Hematopoietic multipotent progenitor cell (in vitro differentiated cells): ENCODE results near the gene CREB3L1. TPM values are rescaled to one million over a fixed set of nuclear protein-coding genes. Genes with fewer than 3 reads are reported as not detected.
A peak's percentile ranks its signal among the peaks of the same experiment; 100 is the strongest.

Experiments used
- DNase-seq, 3 donors: peaks; one replicate each; pipeline ENCODE4 v3.0.0-alpha.2; 2011 to 2015; ENCODE audit warnings: low read depth in 2 of 3, low spot score in 2 of 3
- total RNA-seq: library from RNA; depleted of rRNA; stranded (reverse); fragments of >200 nt; gene quantifications from one replicate; pipeline ENCODE4 v1.2.3, GENCODE V29; 2012

Gene CREB3L1
- total RNA-seq, 1 donor, result under 0.01 TPM

DNA sequence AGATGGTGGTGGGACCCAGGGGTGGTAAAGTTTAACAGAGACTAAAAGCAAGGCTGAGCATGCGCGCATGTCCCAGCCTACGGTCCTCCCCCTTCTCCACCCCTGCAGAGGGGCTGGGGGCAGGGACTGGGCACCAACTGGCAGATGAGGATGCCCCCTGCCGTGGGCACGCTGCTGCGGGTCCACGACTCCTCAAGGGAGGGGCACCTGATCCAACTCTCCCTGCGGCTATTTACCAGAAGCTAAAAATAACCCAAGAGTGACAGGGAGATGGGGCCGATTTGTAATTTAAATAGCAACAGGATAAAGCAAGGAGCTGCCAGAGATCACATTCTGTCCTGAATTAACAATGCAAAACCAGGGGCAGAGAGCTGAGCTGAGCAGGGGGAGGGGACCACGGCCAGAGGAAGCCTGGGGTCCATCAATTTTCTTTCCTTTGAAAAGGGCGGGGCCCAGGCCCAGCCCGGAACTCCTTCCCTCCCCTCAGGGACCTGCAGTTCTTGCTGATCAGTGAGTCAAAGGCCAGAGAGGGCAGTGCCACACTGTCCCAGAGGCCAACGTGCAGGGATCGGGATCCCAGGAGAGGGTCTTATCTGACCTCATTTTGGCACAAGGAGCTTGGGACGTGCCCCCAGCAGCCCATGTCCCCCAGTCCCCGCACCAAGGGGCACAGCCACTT is 61.7 kb downstream of the CREB3L1 start:
- no peak for DNase-seq

GRCh38 chr11:46339816-46340215 is 62.4 kb downstream of the CREB3L1 start:
- no peak for DNase-seq

GRCh38 chr11:46341454-46341853 is 64.0 kb downstream of the CREB3L1 start:
- DNase-seq, result no peak

GRCh38 chr11:46342239-46342638 is 64.8 kb downstream of the CREB3L1 start:
- peak in 1 of 3 donors; percentile 52 for DNase-seq

- DNase-seq, result no peak
Observed at GRCh38 chr11:46343520-46343919, 66.1 kb downstream of the CREB3L1 start.

DNA sequence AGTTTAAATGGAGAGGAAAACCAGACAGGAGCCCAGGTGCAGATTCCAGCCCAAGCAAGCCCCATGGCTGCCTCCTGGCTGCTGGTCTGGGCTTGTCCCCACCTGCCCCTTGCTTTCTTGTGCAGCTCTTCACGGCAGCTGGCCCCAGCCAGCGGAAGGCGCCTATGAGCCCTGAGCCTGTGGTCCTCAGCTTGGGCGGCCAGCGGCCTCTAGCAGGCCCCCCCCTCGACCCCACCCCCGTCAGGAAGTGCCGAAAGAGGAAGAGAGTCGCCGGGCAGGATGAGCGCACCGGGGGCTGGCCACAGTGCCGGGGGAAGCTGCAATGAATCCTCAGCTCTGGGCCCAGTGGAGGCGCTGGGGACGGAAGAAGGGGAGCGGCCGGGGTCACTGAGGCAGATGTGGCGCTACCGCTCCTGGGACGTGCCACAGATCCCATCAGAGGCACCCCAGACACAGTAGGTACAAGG is 67.7 kb downstream of the CREB3L1 start:
- DNase-seq, result peak in 2 of 3 donors; percentile 62 to 67

- DNase-seq, result no peak
Observed at GRCh38 chr11:46345881-46346484, 68.5 kb downstream of the CREB3L1 start.

DNA sequence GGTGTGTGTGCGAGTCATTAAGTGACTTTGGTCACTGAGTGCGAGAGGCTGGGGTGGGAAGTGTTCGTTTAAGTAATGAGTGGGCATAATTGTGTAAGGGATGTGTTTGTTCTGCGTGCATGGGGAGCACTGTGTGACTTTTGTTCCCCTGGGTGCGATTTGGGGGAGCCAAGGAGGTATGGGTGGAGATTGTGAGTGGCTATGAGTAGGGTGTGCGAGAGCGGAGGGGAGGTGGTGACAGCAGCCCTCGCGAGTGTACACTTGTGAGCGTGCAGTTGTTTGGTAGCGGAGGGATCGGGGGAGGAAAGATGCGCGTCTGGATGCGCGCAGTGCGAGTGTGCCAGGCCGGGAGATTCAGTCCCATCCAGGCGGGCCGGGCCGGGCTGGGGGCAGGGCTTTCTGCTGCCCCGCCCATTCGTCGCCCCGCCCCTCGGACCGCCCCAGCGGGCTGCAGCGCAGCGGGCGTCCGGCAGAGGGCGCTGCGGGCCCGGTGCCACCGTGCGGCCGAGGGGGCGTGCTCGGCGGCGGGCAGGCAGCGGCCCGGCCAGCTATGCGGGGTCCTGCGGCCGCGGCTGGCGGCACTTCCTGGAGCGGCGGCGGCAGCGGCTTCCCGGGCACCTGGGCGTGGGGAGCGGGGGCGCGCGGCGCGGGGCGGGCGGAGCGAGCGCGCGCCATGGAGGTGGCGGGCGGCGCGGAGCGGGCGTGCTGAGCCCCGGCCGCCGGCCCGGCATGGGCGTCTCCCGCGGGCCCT is 69.6 kb downstream of the CREB3L1 start, which contains the start of gene DGKZ:
Gene DGKZ (plus strand): TSS at position 578 of the 751 bp plus-strand sequence. CDS start 197 bp downstream, outside the sequence.
- DNase-seq, result peak; percentile 87 to 94 (median 88)

GRCh38 chr11:46347637-46348311 is 70.3 kb downstream of the CREB3L1 start:
- DNase-seq, result no peak

GRCh38 chr11:46348566-46349401 is 71.3 kb downstream of the CREB3L1 start:
- DNase-seq, result peak in 1 of 3 donors; percentile 46

GRCh38 chr11:46350695-46351094 is 73.2 kb downstream of the CREB3L1 start:
- no peak for DNase-seq

GRCh38 chr11:46351148-46351547 is 73.7 kb downstream of the CREB3L1 start:
- DNase-seq, result no peak

GRCh38 chr11:46351606-46352005 is 74.1 kb downstream of the CREB3L1 start:
- DNase-seq, result no peak

DNA sequence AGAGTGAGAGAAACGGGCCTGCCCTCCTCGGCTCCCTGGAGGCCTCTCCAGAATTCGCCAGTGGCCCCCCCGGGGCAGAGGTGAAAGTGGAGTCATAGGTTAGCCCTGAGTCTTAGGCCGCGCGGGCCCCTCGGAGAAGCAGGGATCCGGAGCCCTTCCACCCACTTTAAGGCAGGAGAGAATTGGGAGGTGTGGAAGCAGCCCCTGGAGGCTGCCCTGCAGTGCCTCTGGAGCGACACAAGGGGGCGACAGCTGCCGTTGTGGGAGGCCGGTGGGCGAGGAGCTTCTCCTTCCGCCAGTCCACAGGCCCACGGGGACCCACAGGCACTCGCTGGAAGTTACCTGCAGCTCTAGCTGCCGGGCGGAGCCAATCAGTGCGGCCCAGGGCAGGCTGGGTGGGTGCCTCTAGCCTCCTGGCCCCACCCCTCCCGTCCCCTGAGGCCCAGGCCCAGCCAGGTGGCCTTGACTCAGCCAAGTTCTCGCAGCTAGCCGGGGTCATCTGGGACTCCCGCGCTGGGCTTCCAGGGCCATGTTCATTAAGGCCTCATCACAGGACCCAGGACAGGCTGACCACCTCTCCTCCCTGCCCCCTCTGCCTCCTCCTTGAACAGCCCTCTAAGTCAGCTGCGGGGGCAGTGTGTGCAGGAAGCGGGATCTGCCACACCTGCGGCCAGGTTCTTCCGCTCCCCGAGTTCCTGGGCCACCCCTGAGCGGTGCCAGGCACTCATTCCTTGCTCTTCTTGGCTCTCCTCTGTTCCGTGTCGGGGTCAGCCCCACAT is 74.8 kb downstream of the CREB3L1 start:
- peak; percentile 63 to 71 (median 70) for DNase-seq

- no peak for DNase-seq
Observed at GRCh38 chr11:46353698-46354097, 76.2 kb downstream of the CREB3L1 start.

DNA sequence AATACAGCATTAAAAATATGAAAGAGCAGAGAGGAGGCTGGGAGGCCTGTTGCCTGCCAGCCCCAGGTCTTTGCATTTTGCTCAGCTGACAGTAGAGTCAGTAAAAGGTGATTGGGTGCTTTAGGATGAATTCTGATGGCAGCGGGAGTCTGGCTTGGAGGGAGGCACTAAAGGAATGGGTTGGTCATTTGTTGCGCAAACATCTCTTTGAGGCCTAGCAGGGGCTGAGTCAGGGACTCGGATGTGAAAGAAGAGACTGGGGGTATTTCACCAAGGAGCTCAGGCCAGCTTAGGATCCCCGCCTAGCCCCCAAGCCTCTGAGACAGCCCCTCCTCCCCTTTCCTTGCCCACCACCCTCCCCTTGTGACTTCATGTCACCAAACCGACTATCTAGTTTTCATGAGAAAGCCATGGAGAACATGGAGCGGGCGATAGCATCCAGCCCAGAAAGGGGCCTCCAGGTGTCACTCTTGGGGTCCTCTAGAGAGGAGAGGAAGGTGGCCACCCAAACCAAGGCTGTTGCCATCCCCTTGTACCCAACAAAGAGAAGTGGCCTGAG is 79.5 kb downstream of the CREB3L1 start:
- no peak for DNase-seq

DNA sequence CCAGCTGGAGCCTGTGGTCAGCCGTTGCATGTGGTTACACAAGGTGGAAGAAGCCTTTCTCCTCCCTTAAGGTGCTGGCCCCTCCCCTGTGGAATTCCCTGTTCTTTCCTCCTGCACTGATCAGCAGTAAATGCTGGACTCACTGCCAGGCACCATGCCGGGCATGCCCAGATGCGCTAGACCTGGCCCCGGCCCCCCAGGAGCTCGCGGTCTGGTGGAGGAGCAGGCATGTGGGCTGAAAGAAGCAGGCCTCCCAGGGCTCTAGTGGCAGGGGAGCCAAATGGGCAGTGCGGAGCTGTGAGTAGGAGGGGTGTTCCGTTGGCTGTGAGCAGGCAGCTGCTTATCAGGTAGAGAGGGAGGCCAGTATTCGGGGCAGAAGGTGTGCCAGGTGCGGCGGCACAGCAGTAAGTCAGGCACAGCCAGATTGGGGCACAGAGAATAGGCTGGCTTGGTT is 80.0 kb downstream of the CREB3L1 start:
- DNase-seq, result no peak

DNA sequence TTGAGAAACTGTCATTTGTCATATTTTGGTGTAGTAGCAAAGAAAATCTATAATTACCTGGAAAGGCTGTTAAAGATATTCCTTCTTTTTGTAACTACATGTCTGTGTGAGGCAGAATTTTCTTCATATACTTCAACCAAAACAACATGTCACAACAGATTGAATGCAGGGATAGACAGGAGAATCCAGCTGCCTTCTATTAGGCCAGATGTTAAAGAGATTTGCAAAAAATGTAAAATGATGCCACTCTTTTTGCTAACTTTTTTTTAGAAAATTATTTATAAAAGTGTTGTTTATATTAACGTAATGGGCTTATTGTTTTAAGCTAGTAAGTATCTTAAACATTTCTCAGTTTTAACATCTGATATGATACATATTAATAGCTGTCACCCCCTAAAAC is 82.5 kb downstream of the CREB3L1 start:
- no peak for DNase-seq

- no peak for DNase-seq
Observed at GRCh38 chr11:46360878-46361277, 83.4 kb downstream of the CREB3L1 start.
